H1 (cell line): ENCODE results near the gene WIPF1. TPM values are rescaled to one million over a fixed set of nuclear protein-coding genes. Genes with fewer than 3 reads are reported as not detected.

Source experiments
- CTCF ChIA-PET: fragments of 300-600 bp; sonication (Branson Sonifier 250); formaldehyde crosslinking; loops from one replicate; lab custom pipeline; 2021; ENCODE audit not compliant: partially characterized antibody; lab: Charles Lee
- POLR2A ChIA-PET: fragments of 300-600 bp; sonication (Branson Sonifier 250); formaldehyde crosslinking; loops from one replicate; lab custom pipeline; 2021; ENCODE audit warnings: inconsistent platforms; ENCODE audit not compliant: partially characterized antibody; lab: Charles Lee
- DNase-seq, 2 experiments: peaks; one replicate each; pipeline versions ENCODE4 v3.0.0 to v3.0.0-alpha.2; 2010 to 2022; ENCODE audit warnings: low spot score in 2 of 2, low read depth in 1 of 2, mixed read lengths in 1 of 2
- FAIRE-seq: peaks from 2 replicates; lab custom pipeline; 2011; peaks lifted over from hg19 to GRCh38; lab: Jason Lieb, UNC
- H2AFZ ChIP-seq: 2 replicates; pipeline ENCODE4 v1.8.1; 2012; ENCODE audit warnings: low read length, inconsistent platforms
- H2AK5ac ChIP-seq: 2 replicates; pipeline ENCODE4 v1.6.1; 2013; ENCODE audit warnings: low read depth, low read length
- H2BK120ac ChIP-seq: replicated peaks from 2 replicates; pipeline ENCODE3; 2013; ENCODE audit warnings: low read depth, low read length, inconsistent platforms
- H2BK12ac ChIP-seq: 2 replicates; pipeline ENCODE4 v1.6.1; 2013; ENCODE audit warnings: low read depth, low read length
- H2BK15ac ChIP-seq: 2 replicates; pipeline ENCODE4 v1.6.1; 2013; ENCODE audit warnings: low read length
- H2BK20ac ChIP-seq: 2 replicates; pipeline ENCODE4 v1.6.1; 2013; ENCODE audit warnings: low read length
- H2BK5ac ChIP-seq: 2 replicates; pipeline ENCODE4 v1.6.1; 2013; ENCODE audit warnings: low read depth, low read length
- H3K14ac ChIP-seq: 2 replicates; pipeline ENCODE4 v1.6.1; 2013; ENCODE audit warnings: inconsistent platforms; ENCODE audit not compliant: insufficient read length
- H3K18ac ChIP-seq: 2 replicates; pipeline ENCODE4 v1.6.1; 2013; ENCODE audit warnings: low read length; ENCODE audit errors: extremely low read depth
- H3K23ac ChIP-seq: 2 replicates; pipeline ENCODE4 v1.6.1; 2013; ENCODE audit warnings: inconsistent platforms; ENCODE audit not compliant: insufficient read length
- H3K23me2 ChIP-seq: 2 replicates; pipeline ENCODE4 v1.6.1; 2013; ENCODE audit warnings: low read depth, low read length
- H3K27ac ChIP-seq: 2 replicates; pipeline ENCODE4 v1.6.1; 2011; ENCODE audit warnings: low read depth, low read length, inconsistent platforms
- H3K27me3 ChIP-seq, 4 experiments: replicated peaks in 1 of 4; 1 replicate in 1 of 4; 2 replicates in 3 of 4; pipeline versions ENCODE4 v1.6.1 to v1.8.1; 2011 to 2013; ENCODE audit warnings: low read length in 3 of 4, mild to moderate bottlenecking in 3 of 4, inconsistent platforms in 2 of 4, mixed read lengths in 2 of 4, moderate library complexity in 1 of 4; ENCODE audit not compliant: control insufficient read depth in 3 of 4, insufficient read depth in 3 of 4; ENCODE audit errors: extremely low read depth in 1 of 4
- H3K36me3 ChIP-seq, 4 experiments: 2 replicates each; pipeline versions ENCODE4 v1.6.1 to v1.8.1; 2011 to 2013; ENCODE audit warnings: mild to moderate bottlenecking in 4 of 4, low read length in 3 of 4, moderate library complexity in 2 of 4, control low read depth in 1 of 4, inconsistent platforms in 1 of 4; ENCODE audit not compliant: insufficient read depth in 4 of 4, control insufficient read depth in 2 of 4
- H3K4ac ChIP-seq: replicated peaks from 2 replicates; pipeline ENCODE3; 2013; ENCODE audit warnings: low read length, low read depth, mixed read lengths, inconsistent platforms; ENCODE audit not compliant: insufficient read length
- H3K4me1 ChIP-seq, 4 experiments: replicated peaks in 1 of 4; 1 replicate in 1 of 4; 2 replicates in 3 of 4; pipeline versions ENCODE4 v1.6.1 to v1.8.1; 2011 to 2013; ENCODE audit warnings: low read length in 3 of 4, inconsistent platforms in 2 of 4, mixed read lengths in 1 of 4; ENCODE audit not compliant: insufficient read depth in 4 of 4, control insufficient read depth in 3 of 4
- H3K4me2 ChIP-seq, 2 experiments: 2 replicates each; pipeline versions ENCODE4 v1.6.1 to v1.8.1; 2011 to 2013; ENCODE audit warnings: low read depth in 2 of 2, low read length in 2 of 2, control low read depth in 1 of 2, inconsistent platforms in 1 of 2, mild to moderate bottlenecking in 1 of 2; ENCODE audit not compliant: insufficient read depth in 1 of 2
- H3K4me3 ChIP-seq, 4 experiments: fragments of 200-600, 300-600 bp in 1 of 4; sonication (generic), shearing (Covaris generic), sonication (Bioruptor Twin) in 1 of 4; 2 replicates each; pipeline versions ENCODE4 v1.5.1 to v1.8.1; 2011 to 2016; ENCODE audit warnings: low read length in 4 of 4, low read depth in 3 of 4, control low read depth in 2 of 4, inconsistent platforms in 2 of 4, mild to moderate bottlenecking in 2 of 4, mixed read lengths in 1 of 4, moderate library complexity in 1 of 4; ENCODE audit not compliant: insufficient read depth in 2 of 4; ENCODE audit errors: extremely low read depth in 1 of 4
- H3K56ac ChIP-seq: replicated peaks from 2 replicates; pipeline ENCODE3; 2013; ENCODE audit warnings: low read depth, mild to moderate bottlenecking, mixed read lengths, low read length, inconsistent platforms; ENCODE audit not compliant: insufficient read length
- H3K79me1 ChIP-seq: 2 replicates; pipeline ENCODE4 v1.6.1; 2013; ENCODE audit warnings: low read depth, low read length, control low read depth
- H3K79me2 ChIP-seq, 2 experiments: 2 replicates each; pipeline versions ENCODE4 v1.6.1 to v1.8.1; 2012 to 2013; ENCODE audit warnings: low read length in 2 of 2, mild to moderate bottlenecking in 2 of 2, inconsistent platforms in 1 of 2; ENCODE audit not compliant: insufficient read depth in 2 of 2, control insufficient read depth in 1 of 2
- H3K9ac ChIP-seq, 4 experiments: replicated peaks in 1 of 4; 1 replicate in 1 of 4; 2 replicates in 3 of 4; pipeline versions ENCODE4 v1.6.1 to v1.8.1; 2011 to 2013; ENCODE audit warnings: low read depth in 3 of 4, low read length in 3 of 4, control low read depth in 2 of 4, mild to moderate bottlenecking in 2 of 4, moderate library complexity in 2 of 4, inconsistent platforms in 1 of 4; ENCODE audit errors: extremely low read depth in 1 of 4
- H3K9me3 ChIP-seq, 2 experiments: 2 replicates each; pipeline versions ENCODE4 v1.6.1 to v1.8.1; 2012 to 2013; ENCODE audit warnings: mild to moderate bottlenecking in 2 of 2, moderate library complexity in 2 of 2, control low read depth in 1 of 2, inconsistent platforms in 1 of 2, low read depth in 1 of 2, low read length in 1 of 2, mixed read lengths in 1 of 2; ENCODE audit not compliant: insufficient read depth in 2 of 2
- H4K20me1 ChIP-seq, 2 experiments: replicated peaks in 1 of 2; 2 replicates each; pipeline versions ENCODE3 to v1.8.1; 2011 to 2013; ENCODE audit warnings: inconsistent platforms in 2 of 2, low read length in 2 of 2, mild to moderate bottlenecking in 1 of 2; ENCODE audit not compliant: insufficient read depth in 2 of 2, control insufficient read depth in 1 of 2
- H4K5ac ChIP-seq: 2 replicates; pipeline ENCODE4 v1.6.1; 2013; ENCODE audit warnings: low read length, low read depth, mixed read lengths, inconsistent platforms; ENCODE audit not compliant: insufficient read length
- H4K8ac ChIP-seq: 2 replicates; pipeline ENCODE4 v1.8.0; 2013; ENCODE audit warnings: mild to moderate bottlenecking, moderate library complexity, low read length, inconsistent platforms; ENCODE audit not compliant: insufficient read depth; ENCODE audit errors: extremely low read depth
- H4K91ac ChIP-seq: replicated peaks from 2 replicates; pipeline ENCODE3; 2013; ENCODE audit warnings: low read length, mixed read lengths, inconsistent platforms; ENCODE audit not compliant: insufficient read length
- BCL11A ChIP-seq, 2 experiments: IDR thresholded peaks; one replicate each; pipeline ENCODE4 v1.6.1; 2011; ENCODE audit warnings: low read depth in 2 of 2, low read length in 2 of 2, mild to moderate bottlenecking in 2 of 2
- CBX8 ChIP-seq: fragments of 300-800, 300-1000 bp; sonication (generic); IDR thresholded peaks from 2 replicates; pipeline ENCODE4 v1.7.1; 2016; ENCODE audit warnings: low read depth, low read length, borderline replicate concordance
- CEBPB ChIP-seq: IDR thresholded peaks from 2 replicates; pipeline ENCODE4 v1.6.1; 2012; ENCODE audit warnings: low read depth, low read length
- E2F6 ChIP-seq: IDR thresholded peaks from 2 replicates; pipeline ENCODE4 v1.6.1; 2012; ENCODE audit warnings: inconsistent platforms
- GTF2F1 ChIP-seq: IDR thresholded peaks from 2 replicates; pipeline ENCODE4 v1.6.1; 2012; ENCODE audit warnings: low read depth, low read length, improper control_type of control experiment, borderline replicate concordance
- HDAC6 ChIP-seq: IDR thresholded peaks from one replicate; pipeline ENCODE4 v1.7.1; 2012; ENCODE audit warnings: low read depth, mild to moderate bottlenecking, inconsistent platforms, low read length, moderate library complexity
- MAX ChIP-seq: IDR thresholded peaks from 2 replicates; pipeline ENCODE4 v1.6.1; 2012; ENCODE audit warnings: inconsistent platforms
- POLR2A ChIP-seq, 2 experiments: IDR thresholded peaks; 1 replicate in 1 of 2; 2 replicates in 1 of 2; pipeline ENCODE4 v1.6.1; 2011; ENCODE audit warnings: low read depth in 2 of 2, low read length in 2 of 2, mild to moderate bottlenecking in 2 of 2; ENCODE audit errors: control extremely low read depth in 1 of 2
- POLR2AphosphoS5 ChIP-seq: IDR thresholded peaks from 2 replicates; pipeline ENCODE4 v1.6.1; 2011; ENCODE audit warnings: low read depth, low read length
- RBBP5 ChIP-seq: IDR thresholded peaks from 2 replicates; pipeline ENCODE4 v1.7.1; 2012; ENCODE audit warnings: low read depth, mild to moderate bottlenecking, inconsistent platforms, low read length, moderate library complexity, borderline replicate concordance
- RXRA ChIP-seq: IDR thresholded peaks from 2 replicates; pipeline ENCODE4 v1.6.1; 2011; ENCODE audit warnings: low read depth, mild to moderate bottlenecking, low read length, moderate library complexity; ENCODE audit not compliant: insufficient read depth
- SIRT6 ChIP-seq: IDR thresholded peaks from one replicate; pipeline ENCODE4 v1.7.1; 2012; ENCODE audit warnings: low read length, inconsistent platforms
- TCF12 ChIP-seq: IDR thresholded peaks from 2 replicates; pipeline ENCODE4 v1.6.1; 2011; ENCODE audit warnings: low read depth, mild to moderate bottlenecking, low read length
- WGBS, 2 experiments: shearing (Covaris generic) in 1 of 2; methylation state at CpG; one replicate each; pipeline versions ENCODE4 v1.1.6 to v1.1.7; 2013 to 2015; ENCODE audit warnings: low lambda C conversion rate in 2 of 2, mixed read lengths in 2 of 2, inconsistent platforms in 1 of 2, low coverage in 1 of 2, missing lambda C conversion rate in 1 of 2; ENCODE audit not compliant: insufficient replicate concordance in 2 of 2, insufficient coverage in 1 of 2, insufficient read length in 1 of 2; ENCODE audit errors: extremely low coverage in 1 of 2, missing lambda C conversion rate in 1 of 2; 5-methylcytosine and 5-hydroxymethylcytosine counted together
- polyA plus RNA-seq, 7 experiments: library from polyadenylated mRNA; depleted of rRNA in 3 of 7; stranded (reverse) in 5 of 7; unstranded in 2 of 7; fragments of >200 nt in 5 of 7; fragments of 200-250 nt in 2 of 7; gene quantifications; 1 replicate in 5 of 7; 2 replicates in 1 of 7; 4 replicates in 1 of 7; pipeline versions ENCODE4 v1.2.1 to v1.2.3, GENCODE V29; 2011 to 2013; ENCODE audit warnings: missing spikeins in 2 of 7, mixed read lengths in 2 of 7
- total RNA-seq: library from RNA; stranded (reverse); fragmentation: NEBNext Ultra II Directional; extraction: Animal tissue kit (Norgen Biotek cat#: 25700); gene quantifications from 2 replicates; pipeline ENCODE4 v1.2.1, GENCODE V29; 2021

Gene WIPF1
- total and polyA plus RNA-seq, 2 of the 8 experiments (the other 6 are each of a cell fraction or from before 2014, with no cell fraction given): 4.7 to 5.2 TPM

DNA sequence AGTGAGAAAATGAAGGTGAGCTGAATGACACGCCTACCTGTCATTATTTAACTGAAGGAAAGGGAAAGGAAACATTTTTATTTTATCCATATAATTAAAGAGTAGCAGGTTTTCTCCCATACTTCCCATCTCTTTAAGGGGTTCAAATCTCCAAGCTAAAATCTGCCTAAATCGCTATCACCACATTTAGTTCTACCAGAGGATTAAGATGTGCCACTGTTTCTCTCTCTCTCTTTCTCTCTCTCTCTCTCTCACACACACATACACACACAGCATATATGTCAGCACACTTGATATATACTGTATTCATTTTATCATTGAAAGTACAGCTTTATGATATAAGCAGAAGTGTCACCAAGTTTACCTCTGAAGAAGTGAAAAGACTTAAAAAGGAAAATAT, 3.1 kb downstream of the WIPF1 start:
- no peak overlapping the region for H3K27ac ChIP-seq
- no peak overlapping the region for H2BK5ac ChIP-seq
- POLR2A ChIA-PET: no interaction called here
- no peaks in the 10 kb centered on the region for H3K9me3 ChIP-seq
- H3K18ac ChIP-seq: no peak overlapping the region
- CTCF ChIA-PET: interaction anchor here (1.9 kb wide), 1 partner anchor 8 kb away, joined by 6 read pairs; no protein-coding TSS in a partner anchor
- H3K23me2 ChIP-seq: no peaks in the 10 kb centered on the region
- H4K8ac ChIP-seq: no peak overlapping the region
- TF ChIP-seq CBX8 (no peak), E2F6 (no peak), GTF2F1 (no peak), CEBPB (no peak), BCL11A (IDR thresholded peaks at IDR 0.05; ENCODE audit: low read depth in 2 of 2, low read length in 2 of 2) (no peak), TCF12 (no peak), HDAC6 (no peak), POLR2AphosphoS5 (no peak), SIRT6 (no peak), RBBP5 (no peak), POLR2A (IDR thresholded peaks at IDR 0.05; ENCODE audit: control extremely low read depth in 1 of 2, low read depth in 2 of 2, low read length in 2 of 2) (no peak), MAX (no peak), RXRA (no peak)
- no peaks in the 10 kb centered on the region; a peak in 1 of 8 replicates for H3K36me3 ChIP-seq
- H4K91ac ChIP-seq: no peak overlapping the region
- H3K9ac ChIP-seq: no peak overlapping the region
- no peak overlapping the region for H3K14ac ChIP-seq
- H2AFZ ChIP-seq: no peak overlapping the region
- FAIRE-seq (no peak), DNase-seq (no peak)
- no peaks in the 10 kb centered on the region for H4K20me1 ChIP-seq
- H3K56ac ChIP-seq: no peak overlapping the region
- H3K27me3 ChIP-seq: no peaks in the 10 kb centered on the region
- no peak overlapping the region for H2BK120ac ChIP-seq
- no peaks in the 10 kb centered on the region for H3K79me1 ChIP-seq
- no peak overlapping the region for H2BK15ac ChIP-seq
- no peaks in the 10 kb centered on the region for H3K79me2 ChIP-seq
- H2AK5ac ChIP-seq: no peak overlapping the region
- H3K4me3 ChIP-seq: no peak overlapping the region
- H4K5ac ChIP-seq: no peak overlapping the region
- no peak overlapping the region for H3K4ac ChIP-seq
- H2BK12ac ChIP-seq: no peak overlapping the region
- WGBS, 2 experiments: 92% methylated on average over 1 of the region's 2 CpGs; no CpG with 5 or more reads in 1 of the 2 experiments
- H3K4me2 ChIP-seq: no peak overlapping the region
- H2BK20ac ChIP-seq: no peak overlapping the region
- no peak overlapping the region for H3K23ac ChIP-seq
- peaks cover 0 to 5% (median 4%) of the 10 kb centered on the region in 4 experiments; a peak in 3 of 7 replicates for H3K4me1 ChIP-seq
